ENCODE measurements around the gene CENPN. TPM values are rescaled to one million over a fixed set of nuclear protein-coding genes. Genes with fewer than 3 reads are reported as not detected.
A peak's percentile ranks its signal among the peaks of the same experiment; 100 is the strongest.

Gene CENPN
- total and polyA plus RNA-seq, 2 of the 13 experiments (the other 11 are each of a cell fraction or from before 2014, with no cell fraction given): 29.7 to 129 TPM

- no peak for TF ChIP-seq ZNF512 (CRISPR knock-in tag; IDR thresholded peaks at IDR 0.05)
- peak; percentile 69 for TF ChIP-seq SKIL (CRISPR knock-in tag; IDR thresholded peaks at IDR 0.05; ENCODE audit: borderline replicate concordance)
- no peak for TF ChIP-seq ZNF567 (CRISPR knock-in tag; IDR thresholded peaks at IDR 0.05; ENCODE audit: borderline replicate concordance)
- no peak for TF ChIP-seq HMGA1 (CRISPR knock-in tag; conservative IDR thresholded peaks at IDR 0.05)
- no peak for TF ChIP-seq ELF3 (CRISPR knock-in tag; IDR thresholded peaks at IDR 0.05)
- TF ChIP-seq CBX1 (IDR thresholded peaks at IDR 0.05; ENCODE audit: low read depth): no peak
- TF ChIP-seq HNRNPUL1 (IDR thresholded peaks at IDR 0.05; ENCODE audit: low read depth, low read length): no peak
- TF ChIP-seq ZBTB25 (CRISPR knock-in tag; IDR thresholded peaks at IDR 0.05): no peak; the same call in 1 of the 2 replicates
- peak; percentile 19; the same call in 1 of the 2 replicates for TF ChIP-seq ZNF891 (CRISPR knock-in tag; IDR thresholded peaks at IDR 0.05)
- TF ChIP-seq ZBTB49 (CRISPR knock-in tag; IDR thresholded peaks at IDR 0.05; ENCODE audit: borderline replicate concordance): no peak
- TF ChIP-seq E2F5 (CRISPR knock-in tag; conservative IDR thresholded peaks at IDR 0.05): no peak; the same call in 1 of the 2 replicates
- TF ChIP-seq UBTF (CRISPR knock-in tag; IDR thresholded peaks at IDR 0.05): peak; percentile 95
- no peak for TF ChIP-seq CHD2 (IDR thresholded peaks at IDR 0.05; ENCODE audit: low read depth, low read length)
- TF ChIP-seq NCOR1 (IDR thresholded peaks at IDR 0.05; ENCODE audit: borderline replicate concordance, low read length): no peak; the same call in 1 of the 2 replicates
- no peak for TF ChIP-seq ZNF672 (CRISPR knock-in tag; IDR thresholded peaks at IDR 0.05)
- TF ChIP-seq MTERF4 (CRISPR knock-in tag; IDR thresholded peaks at IDR 0.05): peak; percentile 42
- no peak; the same call in 1 of the 2 replicates for TF ChIP-seq ZNF274 (CRISPR knock-in tag; IDR thresholded peaks at IDR 0.05)
These were observed 702 bp upstream of the CENPN start (continued) for GRCh38 chr16:81006211-81006812.

Measured in HepG2 (cell line).